ENCODE measurements around the gene CAV1. TPM values are rescaled to one million over a fixed set of nuclear protein-coding genes. Genes with fewer than 3 reads are reported as not detected.

CAV1 gene
- total RNA-seq, 1 experiment from 2014 or later = not detected

- no peaks in the 10 kb centered on the region for H3K4me1 ChIP-seq (ENCODE audit: low read length)
- H3K36me3 ChIP-seq (ENCODE audit: insufficient read depth, low read length) = no peaks in the 10 kb centered on the region
- H4K20me1 ChIP-seq (ENCODE audit: insufficient read depth, low read depth, low read length) = no peaks in the 10 kb centered on the region
- no peaks in the 10 kb centered on the region for H3K79me2 ChIP-seq (ENCODE audit: low read length)
- no peak for DNase-seq
- no peaks in the 10 kb centered on the region for H3K9me3 ChIP-seq (ENCODE audit: low read length)
- no peak overlapping the region for H2AFZ ChIP-seq (ENCODE audit: low read length)
- no peak overlapping the region for H3K9ac ChIP-seq (ENCODE audit: low read length)
- H3K27me3 ChIP-seq (ENCODE audit: low read length) = no peaks in the 10 kb centered on the region; the same call in 1 of the 2 replicates
- no peak overlapping the region for H3K4me3 ChIP-seq (ENCODE audit: low read length)
- no peak overlapping the region for H3K27ac ChIP-seq (ENCODE audit: low read length)
- H3K4me2 ChIP-seq (ENCODE audit: low read depth, low read length, poor library complexity, severe bottlenecking) = no peak overlapping the region
- no peaks in the 10 kb centered on the region for H3K9me2 ChIP-seq (replicated peaks; ENCODE audit: insufficient read depth, low read length)
Observed at GRCh38 chr7:116541951-116542350, 17.1 kb downstream of the CAV1 start.

GRCh38 chr7:116542618-116543017 is 17.8 kb downstream of the CAV1 start:
- Histone ChIP-seq H4K20me1 (ENCODE audit: insufficient read depth, low read depth, low read length) (no peaks in the 10 kb centered on the region), H3K4me2 (ENCODE audit: low read depth, low read length, poor library complexity, severe bottlenecking) (no peak overlapping the region), H3K4me3 (ENCODE audit: low read length) (no peak overlapping the region), H3K9me2 (replicated peaks; ENCODE audit: insufficient read depth, low read length) (no peaks in the 10 kb centered on the region), H3K27ac (ENCODE audit: low read length) (no peak overlapping the region), H3K79me2 (ENCODE audit: low read length) (no peaks in the 10 kb centered on the region), H3K27me3 (ENCODE audit: low read length) (no peaks in the 10 kb centered on the region; the same call in 1 of the 2 replicates), H2AFZ (ENCODE audit: low read length) (no peak overlapping the region), H3K9me3 (ENCODE audit: low read length) (no peaks in the 10 kb centered on the region), H3K9ac (ENCODE audit: low read length) (no peak overlapping the region), H3K4me1 (ENCODE audit: low read length) (no peaks in the 10 kb centered on the region), H3K36me3 (ENCODE audit: insufficient read depth, low read length) (no peaks in the 10 kb centered on the region)
- DNase-seq = no peak

GRCh38 chr7:116543664-116544063 is 18.8 kb downstream of the CAV1 start:
- Histone ChIP-seq H3K27me3 (ENCODE audit: low read length) (no peaks in the 10 kb centered on the region; the same call in 1 of the 2 replicates), H3K4me1 (ENCODE audit: low read length) (no peaks in the 10 kb centered on the region), H4K20me1 (ENCODE audit: insufficient read depth, low read depth, low read length) (no peaks in the 10 kb centered on the region), H3K4me2 (ENCODE audit: low read depth, low read length, poor library complexity, severe bottlenecking) (no peak overlapping the region), H3K27ac (ENCODE audit: low read length) (no peak overlapping the region), H3K9me2 (replicated peaks; ENCODE audit: insufficient read depth, low read length) (no peaks in the 10 kb centered on the region), H2AFZ (ENCODE audit: low read length) (no peak overlapping the region), H3K9me3 (ENCODE audit: low read length) (no peaks in the 10 kb centered on the region), H3K36me3 (ENCODE audit: insufficient read depth, low read length) (no peaks in the 10 kb centered on the region), H3K9ac (ENCODE audit: low read length) (no peak overlapping the region), H3K79me2 (ENCODE audit: low read length) (no peaks in the 10 kb centered on the region), H3K4me3 (ENCODE audit: low read length) (no peak overlapping the region)
- DNase-seq = no peak

- Histone ChIP-seq H2AFZ (ENCODE audit: low read length) (no peak overlapping the region), H3K4me1 (ENCODE audit: low read length) (no peaks in the 10 kb centered on the region), H3K36me3 (ENCODE audit: insufficient read depth, low read length) (no peaks in the 10 kb centered on the region), H3K9ac (ENCODE audit: low read length) (no peak overlapping the region), H3K79me2 (ENCODE audit: low read length) (no peaks in the 10 kb centered on the region), H3K4me3 (ENCODE audit: low read length) (no peak overlapping the region), H4K20me1 (ENCODE audit: insufficient read depth, low read depth, low read length) (no peaks in the 10 kb centered on the region), H3K27ac (ENCODE audit: low read length) (no peak overlapping the region), H3K27me3 (ENCODE audit: low read length) (no peaks in the 10 kb centered on the region), H3K4me2 (ENCODE audit: low read depth, low read length, poor library complexity, severe bottlenecking) (no peak overlapping the region), H3K9me2 (replicated peaks; ENCODE audit: insufficient read depth, low read length) (no peaks in the 10 kb centered on the region), H3K9me3 (ENCODE audit: low read length) (no peaks in the 10 kb centered on the region)
- DNase-seq = no peak
Observed at GRCh38 chr7:116544487-116544886, 19.7 kb downstream of the CAV1 start.

- no peak overlapping the region for H3K4me2 ChIP-seq (ENCODE audit: low read depth, low read length, poor library complexity, severe bottlenecking)
- H3K4me1 ChIP-seq (ENCODE audit: low read length) = no peaks in the 10 kb centered on the region
- H3K36me3 ChIP-seq (ENCODE audit: insufficient read depth, low read length) = no peaks in the 10 kb centered on the region
- no peaks in the 10 kb centered on the region for H3K79me2 ChIP-seq (ENCODE audit: low read length)
- no peak overlapping the region for H2AFZ ChIP-seq (ENCODE audit: low read length)
- H4K20me1 ChIP-seq (ENCODE audit: insufficient read depth, low read depth, low read length) = no peaks in the 10 kb centered on the region
- no peaks in the 10 kb centered on the region for H3K27me3 ChIP-seq (ENCODE audit: low read length)
- no peaks in the 10 kb centered on the region for H3K9me3 ChIP-seq (ENCODE audit: low read length)
- DNase-seq = no peak
- no peaks in the 10 kb centered on the region for H3K9me2 ChIP-seq (replicated peaks; ENCODE audit: insufficient read depth, low read length)
- no peak overlapping the region for H3K27ac ChIP-seq (ENCODE audit: low read length)
- H3K4me3 ChIP-seq (ENCODE audit: low read length) = no peak overlapping the region
- no peak overlapping the region for H3K9ac ChIP-seq (ENCODE audit: low read length)
Observed at GRCh38 chr7:116545411-116545993, 20.7 kb downstream of the CAV1 start.

- H3K79me2 ChIP-seq (ENCODE audit: low read length) = no peaks in the 10 kb centered on the region
- no peak overlapping the region for H3K27ac ChIP-seq (ENCODE audit: low read length)
- H2AFZ ChIP-seq (ENCODE audit: low read length) = no peak overlapping the region
- no peak overlapping the region for H3K4me2 ChIP-seq (ENCODE audit: low read depth, low read length, poor library complexity, severe bottlenecking)
- H3K4me3 ChIP-seq (ENCODE audit: low read length) = no peak overlapping the region
- no peaks in the 10 kb centered on the region for H3K9me2 ChIP-seq (replicated peaks; ENCODE audit: insufficient read depth, low read length)
- H3K4me1 ChIP-seq (ENCODE audit: low read length) = no peaks in the 10 kb centered on the region
- H3K9me3 ChIP-seq (ENCODE audit: low read length) = no peaks in the 10 kb centered on the region
- H3K27me3 ChIP-seq (ENCODE audit: low read length) = no peaks in the 10 kb centered on the region
- no peaks in the 10 kb centered on the region for H3K36me3 ChIP-seq (ENCODE audit: insufficient read depth, low read length)
- no peaks in the 10 kb centered on the region for H4K20me1 ChIP-seq (ENCODE audit: insufficient read depth, low read depth, low read length)
- H3K9ac ChIP-seq (ENCODE audit: low read length) = no peak overlapping the region
- no peak for DNase-seq
Observed at GRCh38 chr7:116546054-116546453, 21.2 kb downstream of the CAV1 start.

- no peaks in the 10 kb centered on the region for H3K27me3 ChIP-seq (ENCODE audit: low read length)
- no peaks in the 10 kb centered on the region for H3K4me1 ChIP-seq (ENCODE audit: low read length)
- no peak overlapping the region for H3K27ac ChIP-seq (ENCODE audit: low read length)
- H4K20me1 ChIP-seq (ENCODE audit: insufficient read depth, low read depth, low read length) = no peaks in the 10 kb centered on the region
- H3K9ac ChIP-seq (ENCODE audit: low read length) = no peak overlapping the region
- H3K4me3 ChIP-seq (ENCODE audit: low read length) = no peak overlapping the region
- no peak overlapping the region for H2AFZ ChIP-seq (ENCODE audit: low read length)
- no peaks in the 10 kb centered on the region for H3K9me2 ChIP-seq (replicated peaks; ENCODE audit: insufficient read depth, low read length)
- no peaks in the 10 kb centered on the region for H3K36me3 ChIP-seq (ENCODE audit: insufficient read depth, low read length)
- no peak for DNase-seq
- H3K9me3 ChIP-seq (ENCODE audit: low read length) = no peaks in the 10 kb centered on the region
- H3K4me2 ChIP-seq (ENCODE audit: low read depth, low read length, poor library complexity, severe bottlenecking) = no peak overlapping the region
- no peaks in the 10 kb centered on the region for H3K79me2 ChIP-seq (ENCODE audit: low read length)
Observed at GRCh38 chr7:116546916-116547315, 22.1 kb downstream of the CAV1 start.

- no peaks in the 10 kb centered on the region for H3K27me3 ChIP-seq (ENCODE audit: low read length)
- no peaks in the 10 kb centered on the region for H3K36me3 ChIP-seq (ENCODE audit: insufficient read depth, low read length)
- no peaks in the 10 kb centered on the region for H3K79me2 ChIP-seq (ENCODE audit: low read length)
- DNase-seq = no peak
- H3K4me3 ChIP-seq (ENCODE audit: low read length) = no peak overlapping the region
- no peak overlapping the region for H2AFZ ChIP-seq (ENCODE audit: low read length)
- no peak overlapping the region for H3K4me2 ChIP-seq (ENCODE audit: low read depth, low read length, poor library complexity, severe bottlenecking)
- no peaks in the 10 kb centered on the region for H3K4me1 ChIP-seq (ENCODE audit: low read length)
- H3K9ac ChIP-seq (ENCODE audit: low read length) = no peak overlapping the region
- no peak overlapping the region for H3K27ac ChIP-seq (ENCODE audit: low read length)
- no peaks in the 10 kb centered on the region for H3K9me2 ChIP-seq (replicated peaks; ENCODE audit: insufficient read depth, low read length)
- no peaks in the 10 kb centered on the region for H4K20me1 ChIP-seq (ENCODE audit: insufficient read depth, low read depth, low read length)
- no peaks in the 10 kb centered on the region for H3K9me3 ChIP-seq (ENCODE audit: low read length)
Observed at GRCh38 chr7:116547347-116547746, 22.5 kb downstream of the CAV1 start.

GRCh38 chr7:116548506-116548905 is 23.7 kb downstream of the CAV1 start:
- no peak overlapping the region for H2AFZ ChIP-seq (ENCODE audit: low read length)
- no peak for DNase-seq
- H3K27me3 ChIP-seq (ENCODE audit: low read length) = no peaks in the 10 kb centered on the region
- H4K20me1 ChIP-seq (ENCODE audit: insufficient read depth, low read depth, low read length) = no peaks in the 10 kb centered on the region
- H3K4me1 ChIP-seq (ENCODE audit: low read length) = no peaks in the 10 kb centered on the region
- no peak overlapping the region for H3K4me2 ChIP-seq (ENCODE audit: low read depth, low read length, poor library complexity, severe bottlenecking)
- no peaks in the 10 kb centered on the region for H3K36me3 ChIP-seq (ENCODE audit: insufficient read depth, low read length)
- no peak overlapping the region for H3K9ac ChIP-seq (ENCODE audit: low read length)
- H3K27ac ChIP-seq (ENCODE audit: low read length) = no peak overlapping the region
- no peaks in the 10 kb centered on the region for H3K9me2 ChIP-seq (replicated peaks; ENCODE audit: insufficient read depth, low read length)
- H3K4me3 ChIP-seq (ENCODE audit: low read length) = no peak overlapping the region
- H3K9me3 ChIP-seq (ENCODE audit: low read length) = no peaks in the 10 kb centered on the region
- no peaks in the 10 kb centered on the region for H3K79me2 ChIP-seq (ENCODE audit: low read length)
